Neutrophil (primary cell): ENCODE data around the gene CSF3.

Source experiments
- H3K27ac ChIP-seq: fragments of 200-600 bp; sonication (generic); 2 replicates; pipeline ENCODE4 v1.5.1; 2016; ENCODE audit warnings: mild to moderate bottlenecking, moderate library complexity
- H3K27me3 ChIP-seq: fragments of 200-600 bp; sonication (generic); 2 replicates; pipeline ENCODE4 v1.6.0; 2016; ENCODE audit warnings: mild to moderate bottlenecking
- H3K36me3 ChIP-seq: fragments of 200-600 bp; sonication (generic); 2 replicates; pipeline ENCODE4 v1.5.1; 2017
- H3K4me1 ChIP-seq, 2 experiments: fragments of 200-600 bp in 1 of 2; sonication (generic) in 1 of 2; 1 replicate in 1 of 2; 2 replicates in 1 of 2; pipeline versions ENCODE4 v1.5.1 to v1.6.1; 2013 to 2016; ENCODE audit warnings: low read depth in 1 of 2, low read length in 1 of 2, mild to moderate bottlenecking in 1 of 2, moderate library complexity in 1 of 2; ENCODE audit not compliant: control insufficient read depth in 1 of 2, insufficient read depth in 1 of 2
- H3K4me3 ChIP-seq, 2 experiments: fragments of 200-600 bp in 1 of 2; sonication (generic) in 1 of 2; 1 replicate in 1 of 2; 2 replicates in 1 of 2; pipeline ENCODE4 v1.5.1; 2013 to 2016; ENCODE audit warnings: low read depth in 1 of 2, low read length in 1 of 2, mild to moderate bottlenecking in 1 of 2, moderate library complexity in 1 of 2
- H3K9me3 ChIP-seq: fragments of 200-600 bp; sonication (generic); 2 replicates; pipeline ENCODE4 v1.5.1; 2016
- TF ChIP-seq, protein P1 (sequence below): fragments of 200-600 bp; sonication (generic); IDR thresholded peaks from 2 replicates; pipeline ENCODE4 v1.5.1; 2016; ENCODE audit warnings: antibody characterized with exemption

CSF3 gene

GRCh38 chr17:40025991-40026815 is 11.0 kb downstream of the CSF3 start:
- Histone ChIP-seq H3K4me3 (no peak overlapping the region), H3K4me1 (peaks cover 11 to 16% of the 10 kb centered on the region in 2 experiments), H3K27me3 (no peaks in the 10 kb centered on the region), H3K36me3 (peaks cover 65% of the 10 kb centered on the region), H3K27ac (no peak overlapping the region), H3K9me3 (no peaks in the 10 kb centered on the region)
- TF ChIP-seq, protein P1, sequence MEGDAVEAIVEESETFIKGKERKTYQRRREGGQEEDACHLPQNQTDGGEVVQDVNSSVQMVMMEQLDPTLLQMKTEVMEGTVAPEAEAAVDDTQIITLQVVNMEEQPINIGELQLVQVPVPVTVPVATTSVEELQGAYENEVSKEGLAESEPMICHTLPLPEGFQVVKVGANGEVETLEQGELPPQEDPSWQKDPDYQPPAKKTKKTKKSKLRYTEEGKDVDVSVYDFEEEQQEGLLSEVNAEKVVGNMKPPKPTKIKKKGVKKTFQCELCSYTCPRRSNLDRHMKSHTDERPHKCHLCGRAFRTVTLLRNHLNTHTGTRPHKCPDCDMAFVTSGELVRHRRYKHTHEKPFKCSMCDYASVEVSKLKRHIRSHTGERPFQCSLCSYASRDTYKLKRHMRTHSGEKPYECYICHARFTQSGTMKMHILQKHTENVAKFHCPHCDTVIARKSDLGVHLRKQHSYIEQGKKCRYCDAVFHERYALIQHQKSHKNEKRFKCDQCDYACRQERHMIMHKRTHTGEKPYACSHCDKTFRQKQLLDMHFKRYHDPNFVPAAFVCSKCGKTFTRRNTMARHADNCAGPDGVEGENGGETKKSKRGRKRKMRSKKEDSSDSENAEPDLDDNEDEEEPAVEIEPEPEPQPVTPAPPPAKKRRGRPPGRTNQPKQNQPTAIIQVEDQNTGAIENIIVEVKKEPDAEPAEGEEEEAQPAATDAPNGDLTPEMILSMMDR = no peak

GRCh38 chr17:40026816-40027613 is 11.8 kb downstream of the CSF3 start:
- H3K36me3 ChIP-seq = peaks cover 70% of the 10 kb centered on the region
- H3K4me1 ChIP-seq = peaks cover 3 to 8% of the 10 kb centered on the region in 2 experiments
- no peaks in the 10 kb centered on the region for H3K27me3 ChIP-seq
- TF ChIP-seq, protein P1 = peak; percentile 81
- no peak overlapping the region for H3K27ac ChIP-seq
- H3K4me3 ChIP-seq = no peak overlapping the region
- no peaks in the 10 kb centered on the region for H3K9me3 ChIP-seq

- H3K36me3 ChIP-seq = peaks cover 71% of the 10 kb centered on the region
- TF ChIP-seq, protein P1 = no peak
- H3K27me3 ChIP-seq = no peaks in the 10 kb centered on the region
- no peaks in the 10 kb centered on the region for H3K9me3 ChIP-seq
- no peak overlapping the region for H3K27ac ChIP-seq
- no peak overlapping the region for H3K4me3 ChIP-seq
- peaks cover 0 to 2% of the 10 kb centered on the region in 2 experiments for H3K4me1 ChIP-seq
These were observed 12.4 kb downstream of the CSF3 start for GRCh38 chr17:40027614-40028012.

GRCh38 chr17:40028595-40028994 is 13.4 kb downstream of the CSF3 start:
- Histone ChIP-seq H3K27ac (no peak overlapping the region), H3K4me1 (peaks cover 0 to 2% of the 10 kb centered on the region in 2 experiments), H3K9me3 (no peaks in the 10 kb centered on the region), H3K27me3 (no peaks in the 10 kb centered on the region), H3K4me3 (no peak overlapping the region), H3K36me3 (peaks cover 71% of the 10 kb centered on the region)
- TF ChIP-seq, protein P1 = no peak

- no peak overlapping the region for H3K27ac ChIP-seq
These were observed 16.5 kb downstream of the CSF3 start for GRCh38 chr17:40031706-40032105.

More at GRCh38 chr17:40031706-40032105, 16.5 kb downstream of the CSF3 start:
- Histone ChIP-seq H3K4me1 (no peaks in the 10 kb centered on the region), H3K36me3 (peaks cover 80% of the 10 kb centered on the region), H3K9me3 (no peaks in the 10 kb centered on the region), H3K4me3 (no peak overlapping the region), H3K27me3 (no peaks in the 10 kb centered on the region)
- TF ChIP-seq, protein P1 = no peak
